GM13977 (cell line): ENCODE results near the gene FAM20C.
"Not testable (repeated sequence)": the region's sequence is repeated elsewhere in the genome, so short reads cannot be mapped to it uniquely, and the experiment has no call there.

Experiments used
- DNase-seq: peaks from one replicate; pipeline ENCODE4 v3.0.0; 2012; ENCODE audit warnings: low spot score
- CTCF ChIP-seq: IDR thresholded peaks from 2 replicates; pipeline ENCODE4 v1.5.1; 2012; ENCODE audit warnings: mild to moderate bottlenecking, control low read depth; ENCODE audit not compliant: insufficient read depth; ENCODE audit errors: extremely low read depth, missing control alignments
- in situ Hi-C: fragments of 300-500 bp; cut with MboI; formaldehyde crosslinking; loops from one replicate; pipeline ENCODE4 v1.12.0; 2022; ENCODE audit warnings: low sequenced_read_pairs, low pct_unique_long_range_greater_than_20kb, mixed read lengths, inconsistent platforms; ENCODE audit not compliant: unreplicated experiment

Gene FAM20C

GRCh38 chr7:262251-262572 is 69.8 kb downstream of the FAM20C start:
- in situ Hi-C loops, result no loop called here
- DNase-seq, result no peak
- TF ChIP-seq CTCF, result no peak

GRCh38 chr7:262631-263311 is 70.4 kb downstream of the FAM20C start:
- peak; percentile 71 for DNase-seq
- in situ Hi-C loops, result not testable (repeated sequence)
- TF ChIP-seq CTCF, result peak; percentile 59

- DNase-seq, in situ Hi-C loops: not testable (repeated sequence)
- peak; percentile 66 for TF ChIP-seq CTCF
Measured at GRCh38 chr7:263483-264351, 71.3 kb downstream of the FAM20C start.

- TF ChIP-seq CTCF, result no peak
- DNase-seq, result no peak
- in situ Hi-C loops, result no loop called here
Measured at GRCh38 chr7:264541-265191, 72.3 kb downstream of the FAM20C start.

- in situ Hi-C loops, result no loop called here
- no peak for DNase-seq
- no peak for TF ChIP-seq CTCF
Measured at GRCh38 chr7:265192-265997, 73.0 kb downstream of the FAM20C start.
